Epithelial cell of esophagus (primary cell): ENCODE data around the gene SP3.

ENCODE experiments used
- DNase-seq: peaks from one replicate; pipeline ENCODE4 v3.0.0; 2010; ENCODE audit warnings: low read depth
- H3K4me3 ChIP-seq: 2 replicates; pipeline ENCODE4 v1.5.1; 2011; ENCODE audit warnings: mild to moderate bottlenecking, low read length, control low read depth
- CTCF ChIP-seq: IDR thresholded peaks from 2 replicates; pipeline ENCODE4 v1.5.1; 2011; ENCODE audit warnings: low read depth, mild to moderate bottlenecking, low read length, control low read depth, inconsistent platforms; ENCODE audit not compliant: insufficient read depth; ENCODE audit errors: missing control alignments

The SP3 gene

DNA sequence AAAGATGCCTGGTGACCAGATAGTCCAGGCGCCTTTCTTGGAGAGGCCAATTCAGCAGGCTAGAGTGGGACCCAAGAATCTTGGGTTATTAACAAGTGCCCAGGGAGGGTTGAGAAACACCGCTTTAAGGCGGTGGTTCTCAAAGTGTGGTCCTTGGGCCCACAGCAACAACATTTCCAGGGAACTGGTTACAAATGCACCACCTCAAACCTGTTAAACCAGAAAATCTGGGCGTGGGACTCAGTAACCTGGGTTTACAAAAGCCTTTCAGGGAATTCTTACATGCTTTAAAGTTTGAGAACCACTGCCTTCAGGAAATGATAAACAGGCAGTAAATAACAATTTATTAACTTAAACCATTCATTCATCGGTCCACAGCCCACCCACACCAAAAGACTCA is 92.5 kb downstream of the SP3 start:
- no peak for TF ChIP-seq CTCF
- no peak overlapping the region for H3K4me3 ChIP-seq

DNA sequence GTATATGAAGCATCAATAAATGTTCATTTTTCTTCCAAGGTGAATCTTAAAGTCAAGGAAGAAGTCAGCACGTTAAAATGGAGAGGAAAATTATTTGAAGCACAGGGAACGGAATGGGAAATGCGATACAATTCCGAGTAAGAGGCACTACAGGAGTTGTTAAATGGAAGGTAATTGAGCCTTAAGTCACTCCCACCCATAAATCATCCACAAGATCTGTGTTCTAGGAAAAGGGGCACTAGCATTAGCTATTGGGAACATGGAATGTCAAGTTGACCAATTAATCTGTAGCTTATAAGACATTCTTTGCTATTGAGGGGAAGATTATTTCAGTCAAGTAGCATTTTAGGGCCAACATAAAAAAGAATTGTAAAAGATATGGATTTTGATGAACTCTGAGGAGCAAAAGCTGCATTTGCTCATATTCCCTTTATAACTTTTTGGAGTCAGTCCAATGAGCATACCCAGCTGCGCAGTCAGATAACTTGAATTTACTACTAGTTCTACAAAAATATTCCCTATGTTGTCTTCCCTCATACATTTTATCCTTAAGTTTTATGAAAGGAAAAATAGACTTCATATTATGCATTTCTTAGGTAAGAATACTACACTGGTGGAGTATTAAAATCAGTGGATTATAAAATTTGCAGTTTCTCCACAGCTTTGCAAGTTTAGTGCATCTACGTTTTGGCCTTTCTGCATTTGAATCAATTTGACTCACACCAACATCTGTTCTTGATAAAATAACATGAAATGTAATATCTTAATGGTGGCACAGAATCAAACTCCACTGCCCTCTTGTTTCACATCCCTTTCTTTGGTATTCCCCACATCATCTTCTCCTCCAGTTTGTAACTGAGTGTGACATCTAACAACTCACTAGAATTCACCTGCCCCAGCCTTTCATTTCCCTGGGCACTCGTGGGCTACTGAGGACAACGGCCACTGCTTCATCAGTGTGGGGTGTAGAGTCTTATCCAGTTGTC is 95.6 kb downstream of the SP3 start:
- TF ChIP-seq CTCF = no peak
- DNase-seq = no peak
- no peak overlapping the region for H3K4me3 ChIP-seq

More for the DNA sequence above, 92.5 kb downstream of the SP3 start:
- DNase-seq = peak; percentile 86

GRCh38 chr2:173868406-173868805 is 96.8 kb downstream of the SP3 start:
- peak; percentile 39 for DNase-seq
- no peak for TF ChIP-seq CTCF
- H3K4me3 ChIP-seq = no peak overlapping the region

DNA sequence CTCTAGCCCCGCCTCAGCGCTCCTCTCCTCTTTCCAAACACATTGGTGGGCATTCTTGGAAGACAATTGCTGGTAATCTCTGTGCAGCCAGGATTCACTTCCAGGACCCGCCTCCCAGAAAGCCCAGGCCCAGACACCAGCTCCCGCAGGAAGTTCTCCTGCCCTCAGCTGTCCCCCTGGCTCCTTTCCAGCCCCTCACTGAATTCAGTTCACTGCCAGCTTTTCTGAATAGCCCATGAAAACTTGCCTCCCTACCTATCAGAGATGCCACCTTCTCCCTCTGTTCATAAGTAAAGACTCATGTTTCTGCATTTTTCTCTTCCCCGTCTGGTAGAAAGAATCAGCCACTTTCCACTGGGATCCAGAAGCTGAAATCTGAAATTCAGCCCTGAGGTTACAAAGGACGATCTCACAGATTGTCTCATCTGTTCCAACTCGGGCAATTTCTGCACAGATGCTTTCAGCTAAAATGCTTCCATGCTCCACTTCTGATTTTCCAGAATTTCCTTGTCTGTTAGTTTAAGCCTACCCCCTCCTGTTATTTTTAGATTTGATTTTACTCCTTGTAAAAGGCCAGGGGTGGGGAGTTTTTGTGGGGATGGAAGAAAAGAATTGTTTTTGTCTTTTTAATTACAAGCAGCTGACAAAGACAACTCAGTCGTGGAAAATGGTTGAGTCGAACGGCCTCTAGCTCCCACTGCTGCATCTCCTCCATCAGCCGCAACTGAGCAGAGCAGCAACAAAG is 98.1 kb downstream of the SP3 start:
- no peak overlapping the region for H3K4me3 ChIP-seq
- DNase-seq = no peak
- no peak for TF ChIP-seq CTCF

DNA sequence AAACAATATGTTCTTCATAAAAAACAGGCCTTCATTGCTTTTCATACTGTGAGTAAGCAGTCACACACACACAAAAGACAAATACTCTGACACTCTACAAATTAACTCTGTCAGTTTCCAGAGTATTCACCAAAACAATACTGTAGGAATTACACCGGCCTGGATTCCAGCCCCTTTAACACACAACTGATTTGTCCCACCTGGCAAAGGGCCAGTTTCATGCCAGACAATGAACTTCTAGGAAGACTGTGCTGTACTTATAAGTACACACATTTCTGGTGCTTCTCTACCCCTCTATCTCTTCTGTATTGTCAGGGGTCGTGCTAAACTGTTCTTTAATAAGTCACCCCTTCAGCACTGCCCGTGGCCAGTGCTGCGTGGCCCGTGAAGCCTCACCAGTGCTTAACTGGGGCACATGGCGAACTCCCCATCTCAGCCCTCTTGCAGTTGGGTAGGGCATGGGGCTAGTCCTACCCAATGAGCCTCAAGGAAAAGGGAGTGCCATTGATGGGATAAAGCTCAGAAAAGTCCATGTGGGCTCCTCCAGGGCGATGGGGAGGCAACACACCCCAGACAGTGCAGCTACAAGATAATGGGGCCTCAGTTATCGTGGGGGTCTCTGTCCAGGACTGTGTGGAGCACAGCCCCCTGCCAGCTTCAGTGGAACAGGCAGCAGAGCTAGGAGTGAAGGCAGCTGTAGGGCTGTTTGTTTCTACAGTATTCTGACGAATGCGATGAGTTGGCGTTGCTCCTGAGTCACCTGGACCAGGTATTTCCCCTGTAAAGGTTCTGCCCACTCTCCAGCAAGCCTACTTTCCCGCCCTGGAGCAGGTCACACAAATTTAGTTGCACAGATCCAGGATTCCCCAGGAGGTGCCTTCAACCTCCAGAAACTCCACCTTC is 99.0 kb downstream of the SP3 start:
- H3K4me3 ChIP-seq = no peak overlapping the region
- no peak for TF ChIP-seq CTCF
- DNase-seq = no peak

DNA sequence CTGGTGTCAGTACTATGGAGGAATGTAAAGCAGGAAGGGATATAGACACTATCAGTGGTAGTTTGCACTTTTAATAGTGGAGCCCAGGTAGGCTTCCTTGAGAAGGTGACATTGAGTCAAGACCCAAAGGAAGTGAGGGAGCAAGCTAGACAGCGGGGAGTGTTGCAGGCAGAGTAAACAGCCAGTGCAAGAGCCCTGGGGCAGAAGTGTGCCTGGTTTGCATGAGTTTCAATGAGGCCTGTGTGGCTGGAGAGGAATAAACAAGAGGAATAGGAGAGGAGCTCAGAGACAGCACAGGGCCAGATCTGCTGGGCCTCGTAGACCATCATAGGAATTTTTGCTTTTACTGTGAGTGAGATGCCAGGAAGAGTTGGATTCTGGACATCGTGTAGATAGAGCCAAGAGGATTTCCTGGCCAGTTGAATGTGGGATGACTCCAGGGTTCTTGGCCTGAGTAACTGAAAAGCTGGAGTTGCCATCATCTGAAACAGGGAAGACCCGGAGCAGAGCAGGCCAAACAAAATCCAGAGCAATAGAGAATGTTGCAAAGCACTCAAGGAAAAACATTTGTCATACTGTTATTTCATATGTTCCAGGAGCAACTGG is 102.5 kb downstream of the SP3 start:
- no peak overlapping the region for H3K4me3 ChIP-seq
- no peak for TF ChIP-seq CTCF
- DNase-seq = no peak
